Hematopoietic multipotent progenitor cell treated with erythropoietin and hydrocortisone succinate and interleukin-3 and kit ligand, for 8 days (in vitro differentiated cells): ENCODE data around the gene TMEM145.

Experiments
- DNase-seq: peaks from one replicate; pipeline ENCODE4 v3.0.0-alpha.2; 2015

TMEM145 gene

DNA sequence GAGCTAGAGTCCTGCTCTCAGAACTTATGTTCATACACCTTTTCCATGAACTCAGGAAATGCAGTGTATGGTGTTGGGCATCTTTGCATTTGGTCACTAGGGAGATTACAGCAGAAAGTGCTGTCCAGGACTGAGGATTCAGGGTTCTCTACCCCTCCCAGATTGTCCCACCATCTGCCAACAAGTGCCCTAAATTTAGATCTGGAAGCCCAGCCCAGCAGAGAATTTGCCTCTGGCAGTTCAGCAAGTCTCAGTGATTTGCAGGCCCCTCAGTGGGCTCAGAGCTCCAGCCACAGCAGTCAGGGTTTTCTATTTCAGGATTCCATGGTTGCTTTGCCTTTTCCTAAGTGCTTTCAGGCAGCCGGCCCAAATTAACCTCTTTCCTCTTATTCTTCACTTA lies 53.6 kb downstream of the TMEM145 start:
- no peak for DNase-seq

DNA sequence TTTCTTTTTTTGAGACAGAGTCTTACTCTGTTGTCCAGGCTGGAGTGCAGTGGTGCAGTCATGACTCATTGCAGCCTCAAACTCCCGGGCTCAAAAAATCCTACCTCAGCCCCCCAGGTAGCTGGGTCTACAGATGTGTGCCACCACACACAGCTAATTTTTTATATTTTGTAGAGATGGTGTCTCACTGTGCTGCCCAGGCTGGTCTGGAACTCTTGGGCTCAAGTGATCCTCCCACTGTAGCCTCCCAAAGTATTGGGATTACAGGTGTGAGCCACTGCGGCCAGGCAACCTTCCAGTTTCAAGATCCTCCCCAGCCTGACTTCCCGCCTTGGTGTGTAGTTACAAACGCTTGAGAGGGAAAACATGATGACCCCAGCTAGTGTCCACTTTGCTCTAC lies 54.8 kb downstream of the TMEM145 start:
- DNase-seq = no peak

DNA sequence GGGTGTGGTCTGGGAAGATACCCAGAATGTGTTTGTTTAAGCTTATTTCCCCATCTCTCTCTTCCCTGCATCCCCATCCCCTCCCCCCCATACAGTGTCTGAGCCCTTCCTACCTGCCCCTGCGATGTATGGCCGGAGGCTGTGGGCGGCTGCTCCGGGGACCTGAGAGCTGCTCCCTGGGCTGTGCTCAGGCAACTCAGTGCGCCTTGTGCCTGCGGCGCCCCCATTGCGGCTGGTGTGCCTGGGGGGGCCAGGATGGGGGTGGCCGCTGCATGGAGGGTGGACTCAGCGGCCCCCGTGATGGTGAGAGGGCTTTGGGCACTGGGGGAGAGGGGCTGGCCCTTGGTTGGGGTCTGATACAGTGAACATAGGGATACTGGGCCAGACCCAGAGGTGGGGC lies 55.3 kb downstream of the TMEM145 start:
- no peak for DNase-seq

DNA sequence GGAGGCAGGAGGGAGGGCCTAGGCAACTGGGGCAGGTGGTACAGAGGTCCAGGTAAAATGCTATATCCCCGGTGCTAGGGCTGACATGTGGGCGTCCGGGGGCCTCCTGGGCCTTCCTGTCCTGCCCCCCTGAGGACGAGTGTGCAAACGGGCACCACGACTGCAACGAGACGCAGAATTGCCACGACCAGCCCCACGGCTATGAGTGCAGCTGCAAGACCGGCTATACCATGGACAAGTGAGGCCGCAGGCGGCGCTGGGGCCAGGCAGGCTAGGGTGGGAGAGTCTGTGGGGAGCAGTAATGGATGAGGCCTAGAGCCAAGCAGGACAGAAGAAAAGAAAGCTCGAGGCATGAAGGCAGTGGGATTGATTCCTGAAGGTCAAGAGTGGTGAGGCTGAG lies 55.7 kb downstream of the TMEM145 start:
- no peak for DNase-seq

DNA sequence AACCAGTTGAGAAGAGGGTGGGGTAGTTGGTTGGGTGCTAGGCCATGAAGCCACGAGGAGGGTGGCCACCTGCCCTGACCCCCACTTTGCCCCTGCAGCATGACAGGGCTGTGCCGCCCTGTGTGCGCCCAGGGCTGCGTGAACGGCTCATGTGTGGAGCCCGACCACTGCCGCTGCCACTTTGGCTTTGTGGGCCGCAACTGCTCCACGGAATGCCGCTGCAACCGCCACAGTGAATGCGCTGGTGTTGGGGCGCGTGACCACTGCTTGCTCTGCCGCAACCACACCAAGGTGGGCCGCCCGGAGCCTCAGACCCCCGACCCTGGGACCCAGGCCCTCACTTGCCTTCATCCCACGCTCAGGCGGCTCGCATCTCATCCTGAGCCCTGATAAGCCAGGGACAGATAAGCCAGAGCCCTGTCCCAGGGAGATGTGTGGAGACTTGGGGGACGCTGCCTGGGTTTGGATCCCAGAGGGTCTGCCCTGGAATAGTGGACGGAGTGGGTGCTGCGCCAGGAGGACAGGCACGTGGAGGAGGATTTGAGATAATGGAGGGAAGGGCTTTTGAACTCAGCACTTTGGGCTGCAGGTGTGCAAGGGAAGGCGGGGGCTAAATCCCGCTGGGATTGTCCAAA lies 56.4 kb downstream of the TMEM145 start:
- DNase-seq = no peak

DNA sequence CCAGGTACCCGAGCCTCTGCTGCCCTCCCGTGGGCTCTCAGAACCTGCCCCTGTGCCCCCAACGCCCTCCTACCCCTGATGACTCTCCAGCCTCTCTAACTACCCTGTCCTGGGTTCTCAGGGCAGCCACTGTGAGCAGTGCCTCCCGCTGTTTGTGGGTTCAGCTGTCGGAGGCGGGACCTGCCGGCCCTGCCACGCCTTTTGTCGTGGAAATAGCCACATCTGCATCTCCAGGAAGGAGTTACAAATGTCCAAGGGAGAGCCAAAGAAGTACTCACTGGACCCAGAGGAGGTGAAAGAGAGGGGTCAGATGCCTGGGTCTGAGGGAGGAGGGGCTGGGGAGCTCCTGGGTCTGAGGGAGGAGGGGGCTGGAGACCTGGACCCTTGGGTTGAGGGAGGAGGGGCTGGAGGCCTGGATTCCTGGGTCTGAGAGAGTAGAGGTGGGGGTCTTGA lies 57.0 kb downstream of the TMEM145 start:
- DNase-seq = no peak

DNA sequence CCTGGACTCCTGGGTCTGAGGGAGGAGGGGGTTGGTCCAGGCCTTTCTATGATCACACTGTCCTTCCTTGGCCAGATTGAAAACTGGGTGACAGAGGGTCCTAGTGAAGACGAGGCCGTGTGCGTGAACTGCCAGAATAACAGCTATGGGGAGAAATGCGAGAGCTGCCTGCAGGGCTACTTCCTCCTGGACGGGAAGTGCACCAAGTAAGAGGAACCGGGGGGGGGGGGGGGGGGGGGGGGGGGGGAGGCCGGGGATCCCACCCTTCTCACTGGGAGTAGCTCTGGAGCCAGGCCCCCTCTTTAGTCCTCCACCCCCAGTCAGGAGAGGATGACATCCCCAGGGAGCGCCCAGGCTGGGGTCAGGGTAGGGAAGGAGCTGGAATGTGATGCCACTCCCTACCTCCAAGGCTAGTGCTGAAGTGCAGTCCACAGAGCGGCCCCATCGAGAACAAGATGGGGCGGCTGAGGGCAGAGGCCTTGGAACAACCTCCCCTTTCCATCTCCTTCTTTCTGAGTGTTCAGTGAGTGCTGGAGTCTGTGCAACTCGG lies 57.6 kb downstream of the TMEM145 start:
- DNase-seq = no peak
